NOMO-1 treated with dmso at 0.1 percent for 144 hours (cell line): ENCODE results near the gene MT1H.
"Not testable (repeated sequence)": the region's sequence is repeated elsewhere in the genome, so short reads cannot be mapped to it uniquely, and the experiment has no call there.

ENCODE experiments used
- DNase-seq: peaks from one replicate; lab custom pipeline; 2025; ENCODE audit not compliant: unreplicated experiment; lab: John Stamatoyannopoulos, UW

MT1H gene

GRCh38 chr16:56669005-56669839, at the start of gene MT1H:
MT1H (plus strand) TSS chr16:56669814; CDS start chr16:56669885, 71 bp downstream.
- DNase-seq = peak; percentile 58

GRCh38 chr16:56620339-56620897, 49.2 kb upstream of the MT1H start:
- no peak for DNase-seq

GRCh38 chr16:56621665-56622445, 47.8 kb upstream of the MT1H start:
- not testable (repeated sequence) for DNase-seq

- DNase-seq = not testable (repeated sequence)
Observed at GRCh38 chr16:56623184-56623583, 46.4 kb upstream of the MT1H start.

- DNase-seq = no peak
Observed at GRCh38 chr16:56623637-56624036, 46.0 kb upstream of the MT1H start.

- peak; percentile 95 for DNase-seq
Observed at GRCh38 chr16:56625140-56625942, 44.3 kb upstream of the MT1H start, which contains the start of gene MT1E. MT1E (plus strand) TSS chr16:56625781; CDS start chr16:56625852, 71 bp downstream.

GRCh38 chr16:56625943-56626654, 43.5 kb upstream of the MT1H start:
- DNase-seq = no peak

GRCh38 chr16:56626685-56627084, 42.9 kb upstream of the MT1H start:
- DNase-seq = no peak

- no peak for DNase-seq
Observed at GRCh38 chr16:56628486-56629350, 40.9 kb upstream of the MT1H start.

GRCh38 chr16:56629531-56629930, 40.1 kb upstream of the MT1H start:
- no peak for DNase-seq

GRCh38 chr16:56630134-56630533, 39.5 kb upstream of the MT1H start:
- peak; percentile 42 for DNase-seq

GRCh38 chr16:56631197-56631596, 38.4 kb upstream of the MT1H start:
- no peak for DNase-seq

GRCh38 chr16:56631832-56632155, 37.8 kb upstream of the MT1H start:
- DNase-seq = no peak

- no peak for DNase-seq
Observed at GRCh38 chr16:56632156-56632847, 37.3 kb upstream of the MT1H start, which contains the start of gene MT1M. MT1M (plus strand) TSS chr16:56632659; CDS start chr16:56632732, 73 bp downstream.

GRCh38 chr16:56632848-56633365, 36.7 kb upstream of the MT1H start:
- DNase-seq = no peak

GRCh38 chr16:56633535-56633934, 36.1 kb upstream of the MT1H start:
- no peak for DNase-seq

GRCh38 chr16:56634715-56635440, 34.7 kb upstream of the MT1H start:
- no peak for DNase-seq

- no peak for DNase-seq
Observed at GRCh38 chr16:56635441-56635967, 34.1 kb upstream of the MT1H start.
